ENCODE measurements around the gene BCAP31. TPM values are rescaled to one million over a fixed set of nuclear protein-coding genes. Genes with fewer than 3 reads are reported as not detected.
"Not testable (repeated sequence)": the region's sequence is repeated elsewhere in the genome, so short reads cannot be mapped to it uniquely, and the experiment has no call there.

BCAP31 gene
- total RNA-seq, 2 experiments from 2014 or later, result 155 to 158 TPM

GRCh38 chrX:153694256-153694655, 29.9 kb downstream of the BCAP31 start:
- ATAC-seq; H3K27me3 Mint-ChIP-seq (ENCODE audit: low read depth); H3K4me1 Mint-ChIP-seq (ENCODE audit: low read depth); POLR2A ChIA-PET; H3K4me3 Mint-ChIP-seq; H3K9me3 Mint-ChIP-seq (ENCODE audit: insufficient read depth); H3K27ac Mint-ChIP-seq; DNase-seq; CTCF ChIA-PET: not testable (repeated sequence)
- H3K36me3 Mint-ChIP-seq (ENCODE audit: low read depth), result peaks cover 10% of the 10 kb centered on the region

GRCh38 chrX:153693216-153694086, 30.7 kb downstream of the BCAP31 start:
- POLR2A ChIA-PET, result no interaction called here
- H3K9me3 Mint-ChIP-seq (ENCODE audit: insufficient read depth), result no peaks in the 10 kb centered on the region
- no peak for DNase-seq
- no peak for ATAC-seq
- H3K27me3 Mint-ChIP-seq (ENCODE audit: low read depth), result peaks cover 2% of the 10 kb centered on the region
- CTCF ChIA-PET, result no interaction called here
- no peak overlapping the region for H3K4me3 Mint-ChIP-seq
- H3K4me1 Mint-ChIP-seq (ENCODE audit: low read depth), result no peaks in the 10 kb centered on the region
- peaks cover 10% of the 10 kb centered on the region for H3K36me3 Mint-ChIP-seq (ENCODE audit: low read depth)
- no peak overlapping the region for H3K27ac Mint-ChIP-seq

- POLR2A ChIA-PET, result no interaction called here
- H3K9me3 Mint-ChIP-seq (ENCODE audit: insufficient read depth), result no peaks in the 10 kb centered on the region
- peaks cover 10% of the 10 kb centered on the region for H3K36me3 Mint-ChIP-seq (ENCODE audit: low read depth)
- H3K4me1 Mint-ChIP-seq (ENCODE audit: low read depth), result no peaks in the 10 kb centered on the region
- ATAC-seq, result no peak
- peaks cover 2% of the 10 kb centered on the region for H3K27me3 Mint-ChIP-seq (ENCODE audit: low read depth)
- CTCF ChIA-PET, result no interaction called here
- no peak overlapping the region for H3K4me3 Mint-ChIP-seq
- DNase-seq, result no peak
- no peak overlapping the region for H3K27ac Mint-ChIP-seq
Measured at GRCh38 chrX:153692611-153693156, 31.5 kb downstream of the BCAP31 start.

DNA sequence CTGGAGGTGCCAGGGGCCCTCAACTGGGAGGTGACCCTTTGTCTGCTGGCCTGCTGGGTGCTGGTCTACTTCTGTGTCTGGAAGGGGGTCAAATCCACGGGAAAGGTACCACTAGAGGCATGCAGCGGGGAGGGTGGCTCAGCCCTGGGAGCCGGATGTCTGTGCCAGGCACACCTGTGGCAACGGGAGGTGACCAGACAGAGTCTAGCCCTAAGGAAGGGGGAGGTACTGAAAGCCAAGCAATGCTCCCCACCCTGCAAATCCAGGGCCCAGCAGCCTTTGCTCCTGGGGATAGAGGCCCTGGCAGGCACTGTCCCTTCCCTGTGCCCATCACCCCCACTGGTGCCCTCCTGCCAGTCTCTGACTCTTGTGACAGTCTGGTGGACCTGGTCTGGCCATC, 32.2 kb downstream of the BCAP31 start:
- ChIA-PET CTCF (no interaction called here), POLR2A (no interaction called here)
- no peak overlapping the region for H3K4me3 Mint-ChIP-seq

DNA sequence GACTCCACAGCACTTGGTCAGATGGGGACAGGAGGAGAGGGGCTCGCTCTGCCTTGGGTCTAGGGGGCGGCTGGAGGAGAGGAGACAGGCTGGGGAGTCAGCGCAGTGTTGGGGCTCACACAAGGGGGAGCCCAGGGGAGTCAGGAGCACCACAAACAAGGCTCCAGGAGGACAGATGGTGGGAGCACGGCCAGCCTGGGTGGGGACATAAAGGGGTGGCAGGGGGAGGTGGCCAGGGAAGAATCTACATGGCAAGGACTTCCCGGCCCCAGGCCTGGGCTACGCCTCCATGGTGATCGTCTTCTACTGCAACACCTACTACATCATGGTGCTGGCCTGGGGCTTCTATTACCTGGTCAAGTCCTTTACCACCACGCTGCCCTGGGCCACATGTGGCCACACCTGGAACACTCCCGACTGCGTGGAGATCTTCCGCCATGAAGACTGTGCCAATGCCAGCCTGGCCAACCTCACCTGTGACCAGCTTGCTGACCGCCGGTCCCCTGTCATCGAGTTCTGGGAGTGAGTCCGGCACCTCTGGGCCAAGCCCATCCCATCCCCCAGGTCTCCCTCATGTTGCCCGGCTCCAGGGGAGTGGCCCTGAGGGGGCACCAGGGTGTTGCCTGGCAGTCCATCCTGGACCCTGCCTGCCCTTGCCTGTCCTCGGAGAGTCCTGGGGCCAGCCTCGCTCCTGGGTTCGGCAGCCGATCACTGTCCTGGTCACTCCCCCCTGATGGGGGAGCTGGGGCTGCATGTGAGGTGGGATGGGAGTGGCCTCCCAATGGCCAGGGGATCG, 33.0 kb downstream of the BCAP31 start:
- H3K27me3 Mint-ChIP-seq (ENCODE audit: low read depth); CTCF ChIA-PET; H3K27ac Mint-ChIP-seq; ATAC-seq; DNase-seq; H3K36me3 Mint-ChIP-seq (ENCODE audit: low read depth); POLR2A ChIA-PET; H3K9me3 Mint-ChIP-seq (ENCODE audit: insufficient read depth); H3K4me1 Mint-ChIP-seq (ENCODE audit: low read depth); H3K4me3 Mint-ChIP-seq: not testable (repeated sequence)

More for the DNA sequence above, 32.2 kb downstream of the BCAP31 start:
- Mint-ChIP-seq H3K9me3 (ENCODE audit: insufficient read depth) (no peaks in the 10 kb centered on the region), H3K27ac (no peak overlapping the region), H3K36me3 (ENCODE audit: low read depth) (peaks cover 5% of the 10 kb centered on the region), H3K4me1 (ENCODE audit: low read depth) (no peaks in the 10 kb centered on the region), H3K27me3 (ENCODE audit: low read depth) (peaks cover 2% of the 10 kb centered on the region)
- no peak for DNase-seq
- ATAC-seq, result no peak

- ChIA-PET CTCF (no interaction called here), POLR2A (no interaction called here)
- no peak for ATAC-seq
- Mint-ChIP-seq H3K9me3 (ENCODE audit: insufficient read depth) (no peaks in the 10 kb centered on the region), H3K36me3 (ENCODE audit: low read depth) (peaks cover 2% of the 10 kb centered on the region), H3K4me1 (ENCODE audit: low read depth) (no peaks in the 10 kb centered on the region), H3K27ac (no peak overlapping the region), H3K4me3 (no peak overlapping the region), H3K27me3 (ENCODE audit: low read depth) (peaks cover 6% of the 10 kb centered on the region)
- DNase-seq, result no peak
Measured at GRCh38 chrX:153690466-153690865, 33.7 kb downstream of the BCAP31 start.

DNA sequence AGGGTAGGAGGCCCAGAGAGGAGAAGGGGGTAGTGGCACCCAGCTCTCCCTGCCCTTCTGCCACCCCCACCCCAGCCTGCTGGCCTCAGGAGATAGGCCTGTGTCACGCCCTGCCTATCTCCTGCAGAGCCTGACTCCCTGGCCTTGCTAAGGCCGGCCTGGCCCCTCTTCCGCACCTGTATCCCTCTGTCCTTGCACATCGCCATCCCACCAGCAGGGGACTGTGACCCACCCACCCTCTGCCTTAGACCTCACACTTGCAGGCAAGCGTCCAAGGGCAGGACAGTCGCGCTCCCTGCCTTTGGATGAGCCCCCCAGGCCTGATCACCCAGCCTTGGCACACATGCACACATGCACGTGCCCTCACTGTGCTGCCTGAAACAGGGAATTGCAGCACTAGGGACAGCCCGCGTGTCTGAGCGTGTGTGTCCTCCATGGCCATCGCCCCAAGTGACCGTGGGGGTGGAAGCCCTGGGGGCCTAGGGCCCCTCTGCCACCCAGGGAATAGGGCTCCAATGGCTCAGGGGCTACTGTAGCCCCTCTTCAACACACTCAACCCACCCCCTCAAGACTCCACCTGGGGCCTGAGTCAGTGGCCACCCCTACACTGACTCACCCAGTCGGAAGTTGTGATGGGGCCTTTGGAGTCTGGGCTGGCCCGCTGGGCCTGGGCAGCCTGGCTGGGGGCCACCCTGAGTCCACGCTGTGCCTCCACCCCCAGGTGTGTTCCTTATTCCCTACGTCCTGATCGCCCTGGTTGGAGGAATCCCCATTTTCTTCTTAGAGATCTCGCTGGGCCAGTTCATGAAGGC, 34.3 kb downstream of the BCAP31 start:
- Mint-ChIP-seq H3K27me3 (ENCODE audit: low read depth) (peaks cover 6% of the 10 kb centered on the region), H3K4me1 (ENCODE audit: low read depth) (no peaks in the 10 kb centered on the region), H3K36me3 (ENCODE audit: low read depth) (peaks cover 2% of the 10 kb centered on the region), H3K27ac (no peak overlapping the region), H3K9me3 (ENCODE audit: insufficient read depth) (no peaks in the 10 kb centered on the region), H3K4me3 (no peak overlapping the region)
- ATAC-seq (no peak), DNase-seq (no peak)
- ChIA-PET CTCF (no interaction called here), POLR2A (no interaction called here)

GRCh38 chrX:153688911-153689590, 35.1 kb downstream of the BCAP31 start:
- DNase-seq, result no peak
- POLR2A ChIA-PET, result no interaction called here
- ATAC-seq, result no peak
- H3K27me3 Mint-ChIP-seq (ENCODE audit: low read depth), result peaks cover 6% of the 10 kb centered on the region
- H3K9me3 Mint-ChIP-seq (ENCODE audit: insufficient read depth), result no peaks in the 10 kb centered on the region
- H3K27ac Mint-ChIP-seq, result no peak overlapping the region
- H3K4me3 Mint-ChIP-seq, result no peak overlapping the region
- H3K4me1 Mint-ChIP-seq (ENCODE audit: low read depth), result no peaks in the 10 kb centered on the region
- H3K36me3 Mint-ChIP-seq (ENCODE audit: low read depth), result no peaks in the 10 kb centered on the region
- CTCF ChIA-PET, result no interaction called here

GRCh38 chrX:153688506-153688905, 35.7 kb downstream of the BCAP31 start:
- Mint-ChIP-seq H3K27ac (no peak overlapping the region), H3K36me3 (ENCODE audit: low read depth) (no peaks in the 10 kb centered on the region), H3K4me3 (no peak overlapping the region), H3K4me1 (ENCODE audit: low read depth) (no peaks in the 10 kb centered on the region), H3K9me3 (ENCODE audit: insufficient read depth) (no peaks in the 10 kb centered on the region), H3K27me3 (ENCODE audit: low read depth) (peaks cover 6% of the 10 kb centered on the region)
- ATAC-seq, result no peak
- POLR2A ChIA-PET, result no interaction called here
- CTCF ChIA-PET, result no interaction called here
- DNase-seq, result no peak

- Mint-ChIP-seq H3K27ac (no peak overlapping the region), H3K27me3 (ENCODE audit: low read depth) (peaks cover 6% of the 10 kb centered on the region), H3K36me3 (ENCODE audit: low read depth) (no peaks in the 10 kb centered on the region), H3K9me3 (ENCODE audit: insufficient read depth) (no peaks in the 10 kb centered on the region), H3K4me1 (ENCODE audit: low read depth) (no peaks in the 10 kb centered on the region), H3K4me3 (no peak overlapping the region)
- DNase-seq, result no peak
- POLR2A ChIA-PET, result no interaction called here
- peak; percentile 40 for ATAC-seq
- CTCF ChIA-PET, result no interaction called here
Measured at GRCh38 chrX:153688071-153688470, 36.1 kb downstream of the BCAP31 start.

Measured in activated CD8-positive, alpha-beta T cell treated with anti-CD3 and anti-CD28 coated beads, Interleukin-2, amount 10 ng/mL, durations not matched to agents 7 days and 5 days (primary cell).